GM23338 (cell line): ENCODE data around the gene CACNA1H. TPM values are rescaled to one million over a fixed set of nuclear protein-coding genes. Genes with fewer than 3 reads are reported as not detected.

Source experiments
- ATAC-seq: fragments of 200-7000 bp; cut with Tn5 transposase; 3 replicates; pipeline ENCODE4 v1.9.1; 2020
- DNase-seq: peaks from one replicate; pipeline ENCODE4 v3.0.0-alpha.2; 2015; ENCODE audit warnings: low spot score
- H2AFZ ChIP-seq: fragments of 200-600 bp; sonication (generic); 2 replicates; pipeline ENCODE4 v1.8.0; 2016; ENCODE audit warnings: antibody characterized with exemption, mild to moderate bottlenecking, moderate library complexity
- H3F3A ChIP-seq: fragments of 200-600 bp; sonication (generic); replicated peaks from 2 replicates; pipeline ENCODE4 v1.8.0; 2017; ENCODE audit warnings: antibody characterized with exemption, mixed run types, low read depth
- H3K27ac ChIP-seq: fragments of 200-600 bp; sonication (generic); 2 replicates; pipeline ENCODE4 v1.6.1; 2016; ENCODE audit warnings: low read depth
- H3K27me3 ChIP-seq: fragments of 200-600 bp; sonication (generic); 2 replicates; pipeline ENCODE4 v1.8.0; 2016; ENCODE audit warnings: mild to moderate bottlenecking, mixed run types, moderate library complexity; ENCODE audit not compliant: insufficient read depth
- H3K36me3 ChIP-seq: fragments of 200-600 bp; sonication (generic); 2 replicates; pipeline ENCODE4 v1.8.0; 2016; ENCODE audit warnings: mild to moderate bottlenecking; ENCODE audit not compliant: insufficient read depth
- H3K4me1 ChIP-seq: fragments of 200-600 bp; sonication (generic); 2 replicates; pipeline ENCODE4 v1.8.0; 2016; ENCODE audit warnings: mild to moderate bottlenecking, moderate library complexity; ENCODE audit not compliant: insufficient read depth
- H3K4me2 ChIP-seq: fragments of 200-600 bp; sonication (generic); 2 replicates; pipeline ENCODE4 v1.7.1; 2017; ENCODE audit warnings: mixed run types
- H3K4me3 ChIP-seq: fragments of 200-600 bp; sonication (generic); 2 replicates; pipeline ENCODE4 v1.6.1; 2016; ENCODE audit warnings: mixed run types
- H3K79me2 ChIP-seq: fragments of 200-600 bp; sonication (generic); replicated peaks from 2 replicates; pipeline ENCODE4 v1.8.0; 2017; ENCODE audit warnings: mild to moderate bottlenecking; ENCODE audit not compliant: insufficient read depth
- H3K9me2 ChIP-seq: fragments of 200-600 bp; sonication (generic); 2 replicates; pipeline ENCODE4 v1.8.0; 2017; ENCODE audit not compliant: insufficient read depth
- H4K20me1 ChIP-seq: fragments of 200-600 bp; sonication (generic); replicated peaks from 2 replicates; pipeline ENCODE4 v1.8.0; 2017; ENCODE audit warnings: mild to moderate bottlenecking; ENCODE audit not compliant: insufficient read depth
- H3K27ac Mint-ChIP-seq: 2 replicates; pipeline ENCODE4 v1.8.0; 2020; ENCODE audit warnings: inconsistent platforms, mild to moderate bottlenecking, moderate library complexity, mixed read lengths
- H3K27me3 Mint-ChIP-seq: 3 replicates; pipeline ENCODE4 v1.8.0; 2022; ENCODE audit warnings: low read depth, mild to moderate bottlenecking, moderate library complexity, mixed read lengths, inconsistent platforms; ENCODE audit not compliant: insufficient read depth, poor library complexity
- H3K36me3 Mint-ChIP-seq: 3 replicates; pipeline ENCODE4 v1.8.0; 2021; ENCODE audit warnings: low read depth, mild to moderate bottlenecking, inconsistent platforms, moderate library complexity, mixed read lengths
- H3K4me1 Mint-ChIP-seq: 3 replicates; pipeline ENCODE4 v1.8.0; 2020; ENCODE audit warnings: mild to moderate bottlenecking, inconsistent platforms, mixed read lengths
- H3K4me3 Mint-ChIP-seq: 3 replicates; pipeline ENCODE4 v1.8.0; 2021; ENCODE audit warnings: moderate library complexity, mild to moderate bottlenecking, inconsistent platforms, mixed read lengths
- H3K9me3 Mint-ChIP-seq: 3 replicates; pipeline ENCODE4 v1.8.0; 2020; ENCODE audit warnings: moderate library complexity, mild to moderate bottlenecking, inconsistent platforms, mixed read lengths
- EZH2 ChIP-seq: fragments of 200-600 bp; sonication (generic); IDR thresholded peaks from one replicate; pipeline ENCODE4 v1.8.0; 2017; ENCODE audit warnings: antibody characterized with exemption, mild to moderate bottlenecking, low read depth; ENCODE audit not compliant: unreplicated experiment
- EZH2phosphoT487 ChIP-seq: fragments of 200-600 bp; sonication (generic); IDR thresholded peaks from one replicate; pipeline ENCODE4 v1.8.1; 2018; ENCODE audit warnings: antibody characterized with exemption; ENCODE audit not compliant: unreplicated experiment
- JUNB ChIP-seq: IDR thresholded peaks from one replicate; pipeline ENCODE4 v1.6.1; 2016; ENCODE audit warnings: antibody characterized with exemption; ENCODE audit not compliant: unreplicated experiment
- NANOG ChIP-seq: IDR thresholded peaks from 2 replicates; pipeline ENCODE4 v1.6.1; 2016; ENCODE audit warnings: antibody characterized with exemption, borderline replicate concordance
- POLR2AphosphoS5 ChIP-seq: IDR thresholded peaks from 2 replicates; pipeline ENCODE4 v1.6.1; 2016; ENCODE audit warnings: antibody characterized with exemption, low read depth
- ZNF114 ChIP-seq: fragments of 250-450 bp; sonication (Bioruptor Pico); IDR thresholded peaks from 2 replicates; pipeline ENCODE4 v1.5.0; 2020; ENCODE audit warnings: mild to moderate bottlenecking, moderate library complexity
- ZNF331 ChIP-seq: fragments of 250-450 bp; sonication (Bioruptor Pico); IDR thresholded peaks from 2 replicates; pipeline ENCODE4 v1.5.0; 2020; ENCODE audit warnings: low read depth, mild to moderate bottlenecking, moderate library complexity
- polyA plus RNA-seq: library from polyadenylated mRNA; unstranded; fragments of >200 nt; fragmentation: Nextera tagmentation; extraction: Ambion mirVana; gene quantifications from 2 replicates; pipeline ENCODE4 v1.2.1, GENCODE V29; 2016
- total RNA-seq: library from RNA; depleted of rRNA; stranded (reverse); fragments of >200 nt; shearing (Covaris generic); gene quantifications from 2 replicates; pipeline ENCODE4 v1.2.3, GENCODE V29; 2014
- TF ChIP-seq, protein P1 (sequence below): IDR thresholded peaks from one replicate; pipeline ENCODE4 v1.6.1; 2018; ENCODE audit warnings: antibody characterized with exemption; ENCODE audit not compliant: unreplicated experiment
- TF ChIP-seq, protein P2 (sequence below): IDR thresholded peaks from 2 replicates; pipeline ENCODE4 v1.6.1; 2016; ENCODE audit warnings: antibody characterized with exemption
- TF ChIP-seq, protein P3 (sequence below), 2 experiments: fragments of 200-600 bp in 1 of 2; sonication (generic) in 1 of 2; conservative IDR thresholded peaks; 2 replicates each; pipeline versions ENCODE4 v1.5.1 to v1.6.1; 2016 to 2017; ENCODE audit warnings: antibody characterized with exemption in 2 of 2, low read depth in 2 of 2, mild to moderate bottlenecking in 2 of 2, moderate library complexity in 1 of 2

Gene CACNA1H
- total and polyA plus RNA-seq, 2 experiments from 2014 or later = 3.5 to 43.3 TPM

DNA sequence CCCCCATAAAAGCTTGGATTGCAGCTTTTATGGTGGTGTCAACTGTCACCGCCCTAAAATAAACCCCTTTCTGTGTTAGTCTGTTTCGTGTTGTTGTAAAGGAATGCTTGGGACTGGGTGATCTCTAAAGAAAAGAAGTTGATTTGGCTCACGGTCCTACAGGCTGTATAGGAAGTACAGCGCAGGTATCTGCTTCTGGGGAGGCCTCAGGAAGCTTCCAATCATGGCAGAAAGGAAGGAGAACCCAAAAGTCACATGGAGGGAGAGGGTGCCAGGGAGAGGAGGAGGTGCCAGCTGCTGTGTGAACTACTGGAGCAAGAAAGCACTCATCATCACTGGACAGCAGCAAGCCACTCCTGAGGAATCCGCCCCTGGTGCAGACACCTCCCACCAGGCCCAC lies 5.9 kb upstream of the CACNA1H start:
- Histone ChIP-seq H3K79me2 (no peaks in the 10 kb centered on the region), H3K4me3 (no peak overlapping the region), H3K9me2 (no peaks in the 10 kb centered on the region), H2AFZ (no peak overlapping the region), H3K27ac (no peak overlapping the region), H3K36me3 (no peaks in the 10 kb centered on the region), H3K27me3 (no peaks in the 10 kb centered on the region), H3K4me1 (peaks cover 7% of the 10 kb centered on the region), H3K4me2 (no peak overlapping the region), H4K20me1 (no peaks in the 10 kb centered on the region), H3F3A (0 out of 2 replicates have a peak, but pooled peaks cover 5% of the 10 kb centered on the region)
- Mint-ChIP-seq H3K4me3 (no peak overlapping the region; the same call in 2 of the 3 replicates), H3K36me3 (0 out of 3 replicates have a peak, but pooled peaks cover 3% of the 10 kb centered on the region), H3K9me3 (peaks cover 15% of the 10 kb centered on the region), H3K27ac (no peak overlapping the region), H3K4me1 (peaks cover 3% of the 10 kb centered on the region; the same call in 1 of the 3 replicates), H3K27me3 (peaks cover 10% of the 10 kb centered on the region)
- DNase-seq (no peak), ATAC-seq (no peak)
- TF ChIP-seq, protein P1, sequence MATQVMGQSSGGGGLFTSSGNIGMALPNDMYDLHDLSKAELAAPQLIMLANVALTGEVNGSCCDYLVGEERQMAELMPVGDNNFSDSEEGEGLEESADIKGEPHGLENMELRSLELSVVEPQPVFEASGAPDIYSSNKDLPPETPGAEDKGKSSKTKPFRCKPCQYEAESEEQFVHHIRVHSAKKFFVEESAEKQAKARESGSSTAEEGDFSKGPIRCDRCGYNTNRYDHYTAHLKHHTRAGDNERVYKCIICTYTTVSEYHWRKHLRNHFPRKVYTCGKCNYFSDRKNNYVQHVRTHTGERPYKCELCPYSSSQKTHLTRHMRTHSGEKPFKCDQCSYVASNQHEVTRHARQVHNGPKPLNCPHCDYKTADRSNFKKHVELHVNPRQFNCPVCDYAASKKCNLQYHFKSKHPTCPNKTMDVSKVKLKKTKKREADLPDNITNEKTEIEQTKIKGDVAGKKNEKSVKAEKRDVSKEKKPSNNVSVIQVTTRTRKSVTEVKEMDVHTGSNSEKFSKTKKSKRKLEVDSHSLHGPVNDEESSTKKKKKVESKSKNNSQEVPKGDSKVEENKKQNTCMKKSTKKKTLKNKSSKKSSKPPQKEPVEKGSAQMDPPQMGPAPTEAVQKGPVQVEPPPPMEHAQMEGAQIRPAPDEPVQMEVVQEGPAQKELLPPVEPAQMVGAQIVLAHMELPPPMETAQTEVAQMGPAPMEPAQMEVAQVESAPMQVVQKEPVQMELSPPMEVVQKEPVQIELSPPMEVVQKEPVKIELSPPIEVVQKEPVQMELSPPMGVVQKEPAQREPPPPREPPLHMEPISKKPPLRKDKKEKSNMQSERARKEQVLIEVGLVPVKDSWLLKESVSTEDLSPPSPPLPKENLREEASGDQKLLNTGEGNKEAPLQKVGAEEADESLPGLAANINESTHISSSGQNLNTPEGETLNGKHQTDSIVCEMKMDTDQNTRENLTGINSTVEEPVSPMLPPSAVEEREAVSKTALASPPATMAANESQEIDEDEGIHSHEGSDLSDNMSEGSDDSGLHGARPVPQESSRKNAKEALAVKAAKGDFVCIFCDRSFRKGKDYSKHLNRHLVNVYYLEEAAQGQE = no peak
- no peak for TF ChIP-seq POLR2AphosphoS5
- TF ChIP-seq JUNB = no peak
- no peak for TF ChIP-seq NANOG
- no peak for TF ChIP-seq ZNF114 (CRISPR knock-in tag)
- TF ChIP-seq EZH2phosphoT487 = no peak
- TF ChIP-seq, protein P2, sequence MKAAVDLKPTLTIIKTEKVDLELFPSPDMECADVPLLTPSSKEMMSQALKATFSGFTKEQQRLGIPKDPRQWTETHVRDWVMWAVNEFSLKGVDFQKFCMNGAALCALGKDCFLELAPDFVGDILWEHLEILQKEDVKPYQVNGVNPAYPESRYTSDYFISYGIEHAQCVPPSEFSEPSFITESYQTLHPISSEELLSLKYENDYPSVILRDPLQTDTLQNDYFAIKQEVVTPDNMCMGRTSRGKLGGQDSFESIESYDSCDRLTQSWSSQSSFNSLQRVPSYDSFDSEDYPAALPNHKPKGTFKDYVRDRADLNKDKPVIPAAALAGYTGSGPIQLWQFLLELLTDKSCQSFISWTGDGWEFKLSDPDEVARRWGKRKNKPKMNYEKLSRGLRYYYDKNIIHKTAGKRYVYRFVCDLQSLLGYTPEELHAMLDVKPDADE = no peak
- no peak for TF ChIP-seq EZH2
- TF ChIP-seq, protein P3, sequence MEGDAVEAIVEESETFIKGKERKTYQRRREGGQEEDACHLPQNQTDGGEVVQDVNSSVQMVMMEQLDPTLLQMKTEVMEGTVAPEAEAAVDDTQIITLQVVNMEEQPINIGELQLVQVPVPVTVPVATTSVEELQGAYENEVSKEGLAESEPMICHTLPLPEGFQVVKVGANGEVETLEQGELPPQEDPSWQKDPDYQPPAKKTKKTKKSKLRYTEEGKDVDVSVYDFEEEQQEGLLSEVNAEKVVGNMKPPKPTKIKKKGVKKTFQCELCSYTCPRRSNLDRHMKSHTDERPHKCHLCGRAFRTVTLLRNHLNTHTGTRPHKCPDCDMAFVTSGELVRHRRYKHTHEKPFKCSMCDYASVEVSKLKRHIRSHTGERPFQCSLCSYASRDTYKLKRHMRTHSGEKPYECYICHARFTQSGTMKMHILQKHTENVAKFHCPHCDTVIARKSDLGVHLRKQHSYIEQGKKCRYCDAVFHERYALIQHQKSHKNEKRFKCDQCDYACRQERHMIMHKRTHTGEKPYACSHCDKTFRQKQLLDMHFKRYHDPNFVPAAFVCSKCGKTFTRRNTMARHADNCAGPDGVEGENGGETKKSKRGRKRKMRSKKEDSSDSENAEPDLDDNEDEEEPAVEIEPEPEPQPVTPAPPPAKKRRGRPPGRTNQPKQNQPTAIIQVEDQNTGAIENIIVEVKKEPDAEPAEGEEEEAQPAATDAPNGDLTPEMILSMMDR (conservative IDR thresholded peaks at IDR 0.05; ENCODE audit: low read depth in 2 of 2) = no peak
- no peak for TF ChIP-seq ZNF331 (CRISPR knock-in tag)
